SU-DHL-6 (cell line): ENCODE results near the gene MSH3.

Experiments used
- H2AFZ ChIP-seq: fragments of 200-600 bp; sonication (generic); 2 replicates; pipeline ENCODE4 v1.6.1; 2014; ENCODE audit warnings: low read depth, mild to moderate bottlenecking, moderate library complexity, mixed read lengths, antibody characterized with exemption, low read length; ENCODE audit not compliant: severe bottlenecking
- H3F3A ChIP-seq: fragments of 200-600 bp; shearing (Covaris generic); 2 replicates; pipeline ENCODE4 v1.6.0; 2016; ENCODE audit warnings: antibody characterized with exemption, mild to moderate bottlenecking; ENCODE audit not compliant: insufficient read depth
- H3K27ac ChIP-seq: fragments of 200-600 bp; sonication (generic); 2 replicates; pipeline ENCODE4 v1.5.1; 2016; ENCODE audit warnings: low read depth, mild to moderate bottlenecking, low read length, moderate library complexity, mixed read lengths
- H3K27me3 ChIP-seq: fragments of 200-600 bp; sonication (generic), shearing (Covaris generic); 2 replicates; pipeline ENCODE4 v1.6.0; 2014; ENCODE audit warnings: mild to moderate bottlenecking, low read length
- H3K36me3 ChIP-seq: fragments of 200-600 bp; sonication (generic); 2 replicates; pipeline ENCODE4 v1.6.1; 2014; ENCODE audit warnings: mild to moderate bottlenecking, low read length, mixed read lengths
- H3K4me2 ChIP-seq: fragments of 300-600, 200-600 bp; shearing (Covaris generic), sonication (generic); 2 replicates; pipeline ENCODE4 v1.6.0; 2014; ENCODE audit warnings: low read length, low read depth, mild to moderate bottlenecking; ENCODE audit not compliant: poor library complexity, severe bottlenecking
- H3K4me3 ChIP-seq: fragments of 200-600 bp; sonication (generic); 2 replicates; pipeline ENCODE4 v1.5.1; 2014; ENCODE audit warnings: antibody characterized with exemption, low read length, mild to moderate bottlenecking, mixed read lengths; ENCODE audit not compliant: insufficient read depth, poor library complexity, severe bottlenecking
- H3K79me2 ChIP-seq: fragments of 200-600 bp; sonication (generic); 2 replicates; pipeline ENCODE4 v1.6.1; 2014; ENCODE audit warnings: mild to moderate bottlenecking, low read length, moderate library complexity; ENCODE audit not compliant: insufficient read depth
- H3K9ac ChIP-seq: fragments of 200-600 bp; sonication (generic); 2 replicates; pipeline ENCODE4 v1.7.0; 2014; ENCODE audit warnings: mild to moderate bottlenecking, low read length
- H3K9me2 ChIP-seq: fragments of 200-600 bp; sonication (generic); replicated peaks from 2 replicates; pipeline ENCODE4 v1.6.1; 2014; ENCODE audit warnings: low read length; ENCODE audit not compliant: insufficient read depth
- H3K9me3 ChIP-seq: fragments of 200-600 bp; sonication (generic); 2 replicates; pipeline ENCODE4 v1.6.1; 2014; ENCODE audit warnings: low read length, mixed read lengths; ENCODE audit not compliant: insufficient read depth
- H4K20me1 ChIP-seq: fragments of 200-600 bp; sonication (generic); 2 replicates; pipeline ENCODE4 v1.6.1; 2014; ENCODE audit warnings: low read depth, mild to moderate bottlenecking, antibody characterized with exemption, low read length, moderate library complexity, mixed read lengths
- EZH2phosphoT487 ChIP-seq: fragments of 200-600 bp; sonication (generic), shearing (Covaris generic); conservative IDR thresholded peaks from 2 replicates; pipeline ENCODE4 v1.6.1; 2018; ENCODE audit warnings: mild to moderate bottlenecking, antibody characterized with exemption, low read length, moderate library complexity, mixed read lengths
- TF ChIP-seq, protein P1 (sequence below): fragments of 200-600 bp; sonication (generic); IDR thresholded peaks from one replicate; pipeline ENCODE4 v1.5.1; 2017; ENCODE audit warnings: antibody characterized with exemption, mild to moderate bottlenecking, low read length, moderate library complexity; ENCODE audit not compliant: insufficient read depth, poor library complexity, severe bottlenecking

Gene MSH3

DNA sequence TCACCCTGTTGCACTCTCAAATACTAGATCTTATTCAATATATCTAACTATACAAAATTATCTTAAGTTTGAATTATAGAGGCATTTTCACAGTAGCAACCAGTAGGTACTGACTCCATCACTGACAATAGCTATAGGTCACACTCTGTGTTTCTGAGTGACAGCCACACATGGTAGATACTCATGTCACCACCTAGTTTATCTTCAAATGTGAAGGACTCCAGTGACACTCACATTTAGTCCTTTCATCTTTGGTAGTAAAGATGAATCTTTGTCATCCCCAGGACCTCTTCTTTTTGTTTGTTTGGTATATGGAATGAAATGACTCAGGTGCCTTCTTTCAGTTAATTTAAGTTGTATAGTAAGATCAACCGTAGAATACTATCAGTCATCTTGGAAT lies 102.8 kb downstream of the MSH3 start:
- Histone ChIP-seq H3F3A (no peaks in the 10 kb centered on the region), H2AFZ (no peak overlapping the region), H3K4me2 (no peak overlapping the region), H3K36me3 (peaks cover 9% of the 10 kb centered on the region), H4K20me1 (no peaks in the 10 kb centered on the region), H3K9ac (no peak overlapping the region), H3K9me2 (no peaks in the 10 kb centered on the region), H3K27ac (no peak overlapping the region), H3K79me2 (no peaks in the 10 kb centered on the region), H3K4me3 (no peak overlapping the region), H3K27me3 (no peaks in the 10 kb centered on the region), H3K9me3 (no peaks in the 10 kb centered on the region)
- TF ChIP-seq, protein P1, sequence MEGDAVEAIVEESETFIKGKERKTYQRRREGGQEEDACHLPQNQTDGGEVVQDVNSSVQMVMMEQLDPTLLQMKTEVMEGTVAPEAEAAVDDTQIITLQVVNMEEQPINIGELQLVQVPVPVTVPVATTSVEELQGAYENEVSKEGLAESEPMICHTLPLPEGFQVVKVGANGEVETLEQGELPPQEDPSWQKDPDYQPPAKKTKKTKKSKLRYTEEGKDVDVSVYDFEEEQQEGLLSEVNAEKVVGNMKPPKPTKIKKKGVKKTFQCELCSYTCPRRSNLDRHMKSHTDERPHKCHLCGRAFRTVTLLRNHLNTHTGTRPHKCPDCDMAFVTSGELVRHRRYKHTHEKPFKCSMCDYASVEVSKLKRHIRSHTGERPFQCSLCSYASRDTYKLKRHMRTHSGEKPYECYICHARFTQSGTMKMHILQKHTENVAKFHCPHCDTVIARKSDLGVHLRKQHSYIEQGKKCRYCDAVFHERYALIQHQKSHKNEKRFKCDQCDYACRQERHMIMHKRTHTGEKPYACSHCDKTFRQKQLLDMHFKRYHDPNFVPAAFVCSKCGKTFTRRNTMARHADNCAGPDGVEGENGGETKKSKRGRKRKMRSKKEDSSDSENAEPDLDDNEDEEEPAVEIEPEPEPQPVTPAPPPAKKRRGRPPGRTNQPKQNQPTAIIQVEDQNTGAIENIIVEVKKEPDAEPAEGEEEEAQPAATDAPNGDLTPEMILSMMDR: no peak
- TF ChIP-seq EZH2phosphoT487: no peak

DNA sequence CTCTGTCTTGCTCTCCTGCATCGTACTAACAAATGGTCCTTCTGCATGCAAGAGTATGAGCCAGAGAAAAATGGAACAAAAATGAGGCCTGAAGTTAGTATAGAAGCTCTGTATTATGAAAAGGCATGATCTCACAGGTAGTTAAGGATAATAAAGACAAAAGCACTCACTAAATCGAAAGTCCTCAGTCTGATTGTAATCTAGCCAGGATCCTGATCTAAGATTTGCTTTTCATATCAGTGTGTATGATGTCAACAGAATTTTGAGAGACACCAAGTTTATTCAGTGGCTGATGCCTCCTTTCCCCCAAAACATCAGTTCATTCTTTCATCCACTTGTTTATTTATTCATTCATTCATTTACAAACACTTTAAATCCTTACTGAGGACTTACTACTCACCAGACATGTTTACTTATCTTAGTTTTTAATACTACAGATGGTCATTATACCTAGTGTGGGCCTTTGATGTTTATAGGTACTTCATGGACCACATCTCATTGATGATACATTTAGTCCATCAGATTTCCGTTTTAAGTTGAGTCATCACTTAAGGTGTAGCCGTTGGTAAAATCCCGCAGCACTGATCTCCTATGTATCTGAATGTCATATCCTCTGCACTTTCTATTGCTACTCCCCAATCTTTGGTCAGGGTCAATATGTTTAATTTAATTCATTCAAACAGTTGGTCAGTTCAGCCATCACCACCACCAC lies 105.6 kb downstream of the MSH3 start:
- no peak overlapping the region for H3K9ac ChIP-seq
- no peak for TF ChIP-seq EZH2phosphoT487
- TF ChIP-seq, protein P1: no peak
- H3K79me2 ChIP-seq: no peaks in the 10 kb centered on the region
- no peak overlapping the region for H3K4me3 ChIP-seq
- H2AFZ ChIP-seq: no peak overlapping the region
- no peaks in the 10 kb centered on the region for H3K27me3 ChIP-seq
- H4K20me1 ChIP-seq: no peaks in the 10 kb centered on the region
- H3K9me2 ChIP-seq: no peaks in the 10 kb centered on the region
- no peak overlapping the region for H3K27ac ChIP-seq
- H3K36me3 ChIP-seq: peaks cover 4% of the 10 kb centered on the region; the same call in 1 of the 2 replicates
- no peak overlapping the region for H3K4me2 ChIP-seq
- H3F3A ChIP-seq: no peaks in the 10 kb centered on the region
- H3K9me3 ChIP-seq: no peaks in the 10 kb centered on the region

DNA sequence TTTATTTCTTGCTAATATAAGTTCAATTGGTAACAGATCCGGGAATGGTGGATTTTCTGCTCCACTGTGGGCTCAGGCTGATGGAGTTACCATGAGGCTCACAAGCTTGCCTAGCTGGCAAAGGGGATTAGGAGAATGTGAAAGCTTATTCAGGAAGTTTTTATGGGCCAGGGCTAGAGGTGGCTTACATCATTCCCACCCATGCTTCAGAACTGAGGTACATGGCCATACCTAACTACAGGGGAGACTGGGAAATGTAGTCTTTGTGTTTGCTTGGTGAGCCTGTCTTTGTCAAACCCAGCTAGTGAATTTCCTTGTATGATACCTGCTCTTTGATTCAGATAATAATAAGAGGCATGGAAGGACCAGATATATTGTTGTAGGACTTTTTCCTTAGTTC lies 106.2 kb downstream of the MSH3 start:
- TF ChIP-seq EZH2phosphoT487: no peak
- TF ChIP-seq, protein P1: no peak
- Histone ChIP-seq H3F3A (no peaks in the 10 kb centered on the region), H2AFZ (no peak overlapping the region)

More for the DNA sequence above, 106.2 kb downstream of the MSH3 start:
- peaks cover 4% of the 10 kb centered on the region; the same call in 1 of the 2 replicates for H3K36me3 ChIP-seq
- H4K20me1 ChIP-seq: no peaks in the 10 kb centered on the region
- no peak overlapping the region for H3K4me2 ChIP-seq
- H3K9me2 ChIP-seq: no peaks in the 10 kb centered on the region
- H3K9me3 ChIP-seq: no peaks in the 10 kb centered on the region
- no peak overlapping the region for H3K27ac ChIP-seq
- no peaks in the 10 kb centered on the region for H3K27me3 ChIP-seq
- no peaks in the 10 kb centered on the region for H3K79me2 ChIP-seq
- H3K9ac ChIP-seq: no peak overlapping the region
- no peak overlapping the region for H3K4me3 ChIP-seq
